GM21381 (cell line): Measurements from ENCODE around the gene PTPRN2.
"Not testable (repeated sequence)": the region's sequence is repeated elsewhere in the genome, so short reads cannot be mapped to it uniquely, and the experiment has no call there.

Source experiments
- ATAC-seq: cut with Tn5 transposase; IDR thresholded peaks from one replicate; pipeline ENCODE4 v1.9.1; 2021; ENCODE audit warnings: mild to moderate bottlenecking, moderate library complexity; ENCODE audit not compliant: unreplicated experiment

Gene PTPRN2

DNA sequence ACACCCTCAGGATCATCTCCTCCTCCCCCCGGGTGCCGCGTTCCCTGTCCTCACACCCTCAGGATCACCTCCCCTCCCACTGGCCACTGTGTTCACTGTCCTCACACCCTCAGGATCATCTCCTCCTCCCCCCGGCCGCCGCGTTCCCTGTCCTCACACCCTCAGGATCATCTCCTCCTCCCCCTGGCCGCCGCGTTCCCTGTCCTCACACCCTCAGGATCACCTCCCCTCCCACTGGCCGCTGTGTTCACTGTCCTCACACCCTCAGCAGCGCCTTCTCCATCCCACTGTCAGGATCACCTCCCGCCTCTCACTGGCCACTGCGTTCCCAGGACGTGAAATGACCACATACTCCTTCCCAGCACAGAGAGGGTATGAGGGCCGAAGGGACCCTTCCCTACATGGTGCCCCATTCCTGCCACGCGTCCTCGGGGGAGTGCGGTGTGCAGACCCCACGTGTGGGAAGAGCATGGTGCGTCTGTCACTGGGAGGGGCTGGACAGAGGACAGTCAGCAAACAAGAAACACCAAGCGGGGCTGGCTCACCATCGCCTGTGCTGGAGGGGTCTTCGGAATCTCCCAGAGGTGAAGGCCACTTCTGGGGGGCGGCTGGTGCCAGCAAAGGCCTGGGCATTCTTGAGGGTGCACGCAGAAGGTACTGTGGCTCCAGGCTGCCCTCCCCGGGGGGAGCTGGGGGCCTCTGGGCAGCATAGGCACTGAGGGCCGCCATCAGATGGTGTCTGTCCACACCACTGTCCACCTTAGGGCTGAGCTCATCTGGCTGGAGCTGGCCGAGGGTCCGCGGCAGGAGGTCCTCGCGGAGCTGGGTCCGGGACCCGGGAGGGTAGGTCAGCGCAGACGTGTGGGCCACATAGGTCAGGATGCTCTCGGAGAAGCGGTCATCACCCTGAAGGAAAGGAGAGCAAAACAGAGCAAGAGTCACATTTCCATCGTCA is 421.0 kb downstream of the PTPRN2 start:
- ATAC-seq = no peak

- ATAC-seq = no peak
These were observed 421.9 kb downstream of the PTPRN2 start for GRCh38 chr7:158165711-158166110.

DNA sequence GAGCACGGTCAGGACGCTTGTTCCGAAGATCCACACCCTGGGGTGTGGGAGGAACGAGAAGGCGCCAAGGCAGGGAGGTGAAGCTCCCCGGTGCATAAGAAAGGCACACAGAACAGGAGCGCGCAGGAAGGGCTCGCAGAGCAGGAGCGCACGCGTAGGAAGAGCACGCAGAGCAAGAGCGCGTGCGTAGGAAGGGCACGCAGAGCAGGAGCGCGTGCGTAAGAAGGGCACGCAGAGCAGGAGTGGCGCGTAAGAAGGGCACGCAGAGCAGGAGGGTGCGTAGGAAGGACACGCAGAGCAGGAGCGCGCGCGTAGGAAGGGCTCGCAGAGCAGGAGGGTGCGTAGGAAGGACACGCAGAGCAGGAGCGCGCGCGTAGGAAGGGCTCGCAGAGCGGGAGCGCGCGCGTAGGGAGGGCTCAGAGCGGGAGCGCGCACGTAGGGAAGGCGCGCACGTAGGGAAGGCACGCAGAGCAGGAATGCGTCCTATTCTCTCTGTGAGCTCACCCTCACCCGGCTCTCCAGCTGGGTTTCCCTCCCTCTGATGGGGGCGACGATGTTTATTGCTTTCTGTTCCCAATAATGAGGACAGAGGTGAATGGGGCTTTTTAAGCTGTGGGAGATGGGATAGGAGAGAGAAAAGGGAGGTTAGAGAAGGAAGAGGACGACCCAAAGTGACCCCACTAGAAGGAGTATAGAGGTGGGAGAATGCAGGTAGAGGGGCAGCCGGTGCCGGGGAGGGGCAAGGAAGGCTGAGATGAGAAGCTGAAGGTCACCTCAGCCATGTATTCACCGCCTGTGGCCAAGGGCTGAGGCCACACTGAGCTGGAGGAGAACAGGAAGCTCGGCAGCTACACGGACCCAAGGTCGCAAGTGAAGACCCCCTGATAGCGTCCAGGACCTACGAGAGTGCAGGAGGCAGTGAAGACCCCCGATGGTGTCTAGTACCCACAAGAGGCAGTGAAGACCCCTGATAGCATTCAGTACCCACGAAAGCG is 423.2 kb downstream of the PTPRN2 start:
- ATAC-seq = no peak

GRCh38 chr7:158161194-158161593 is 426.4 kb downstream of the PTPRN2 start:
- ATAC-seq = no peak

DNA sequence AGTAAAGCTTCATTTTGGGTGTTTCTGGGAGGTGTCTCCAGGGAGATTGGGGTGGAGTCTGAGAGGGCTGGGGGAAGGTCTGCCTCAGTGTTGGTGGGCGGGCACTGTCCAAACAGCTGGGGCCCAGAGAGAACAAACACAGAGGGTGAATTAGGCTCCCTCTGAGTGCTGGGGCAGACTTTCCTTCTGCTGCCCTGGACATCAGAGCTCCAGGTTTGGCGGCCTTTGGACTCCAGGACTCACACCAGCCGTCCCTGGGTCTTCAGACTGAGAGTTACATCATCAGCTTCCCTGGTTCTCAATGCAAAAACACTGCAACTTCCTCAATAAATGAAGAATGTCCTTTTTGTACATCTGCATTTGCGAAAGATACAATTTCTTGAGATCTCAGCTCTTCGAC is 427.4 kb downstream of the PTPRN2 start:
- no peak for ATAC-seq

GRCh38 chr7:158157460-158157859 is 430.2 kb downstream of the PTPRN2 start:
- ATAC-seq = no peak

- ATAC-seq = not testable (repeated sequence)
These were observed 436.4 kb downstream of the PTPRN2 start for GRCh38 chr7:158151273-158151672.

DNA sequence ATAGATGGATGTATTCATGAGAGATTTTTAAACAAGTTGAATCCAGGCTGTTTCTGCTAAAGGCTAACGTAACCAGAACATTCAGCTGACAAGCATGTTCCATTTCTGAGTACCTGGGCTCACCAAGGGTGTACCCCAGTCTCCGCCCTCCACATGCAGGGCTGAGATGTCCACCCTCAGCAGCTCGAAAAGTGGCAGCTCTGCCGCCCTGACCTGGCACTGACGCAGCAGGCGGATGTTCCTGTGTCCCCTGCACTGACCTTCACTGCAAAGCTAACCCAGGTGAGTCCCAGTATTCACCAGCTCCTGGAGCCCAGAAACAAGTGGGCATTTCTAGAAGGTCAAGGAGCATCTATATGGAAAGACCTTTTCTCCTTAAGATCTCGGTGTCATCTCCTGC is 437.4 kb downstream of the PTPRN2 start:
- no peak for ATAC-seq

DNA sequence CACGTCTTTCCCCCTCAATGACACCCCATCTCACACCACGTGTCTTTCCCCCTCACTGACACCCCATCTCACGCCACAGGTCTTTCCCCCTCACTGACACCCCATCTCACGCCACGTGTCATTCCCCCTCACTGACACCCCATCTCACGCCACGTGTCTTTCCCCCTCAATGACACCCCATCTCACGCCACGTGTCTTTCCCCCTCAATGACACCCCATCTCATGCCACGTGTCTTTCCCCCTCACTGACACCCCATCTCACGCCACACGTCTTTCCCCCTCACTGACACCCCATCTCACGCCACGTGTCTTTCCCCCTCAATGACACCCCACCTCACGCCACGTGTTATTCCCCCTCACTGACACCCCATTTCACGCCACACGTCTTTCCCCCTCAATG is 440.2 kb downstream of the PTPRN2 start:
- not testable (repeated sequence) for ATAC-seq

GRCh38 chr7:158145370-158145769 is 442.3 kb downstream of the PTPRN2 start:
- no peak for ATAC-seq

GRCh38 chr7:158143196-158144120 is 444.2 kb downstream of the PTPRN2 start:
- no peak for ATAC-seq

GRCh38 chr7:158142657-158143056 is 445.0 kb downstream of the PTPRN2 start:
- no peak for ATAC-seq

GRCh38 chr7:158141806-158142518 is 445.7 kb downstream of the PTPRN2 start:
- no peak for ATAC-seq

GRCh38 chr7:158141221-158141582 is 446.4 kb downstream of the PTPRN2 start:
- no peak for ATAC-seq

DNA sequence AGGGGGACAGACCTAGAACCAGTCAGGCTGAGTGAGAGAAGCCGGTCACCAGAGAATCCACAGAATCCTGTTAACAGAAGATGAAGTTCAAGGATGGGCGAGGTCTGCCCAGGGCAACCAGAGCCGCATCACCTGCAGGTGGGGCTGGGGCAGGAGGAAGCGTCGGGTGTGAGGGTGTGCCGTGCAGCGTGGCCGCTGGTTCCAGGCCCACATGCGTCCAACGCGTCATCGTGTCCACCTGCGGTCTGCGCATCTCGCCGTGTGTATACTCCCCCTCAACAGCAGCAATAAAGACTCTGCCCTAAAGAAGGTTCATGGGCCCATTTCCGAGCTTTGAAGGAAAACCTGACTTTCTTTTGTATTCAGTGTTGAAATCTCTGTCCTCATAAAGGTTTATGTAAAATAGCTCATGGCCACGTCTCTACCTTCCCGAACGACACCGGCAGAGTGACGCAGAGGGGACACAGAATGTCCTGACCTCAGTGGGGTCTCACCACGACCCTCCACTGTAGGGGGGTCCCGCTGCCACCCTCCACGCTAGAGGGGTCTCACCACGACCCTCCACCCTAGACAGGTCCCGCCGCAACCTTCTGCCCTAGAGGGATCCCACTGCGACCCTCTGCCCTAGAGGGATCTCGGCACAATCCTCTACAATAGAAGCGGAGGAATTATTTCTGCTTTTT is 446.9 kb downstream of the PTPRN2 start:
- ATAC-seq = no peak

DNA sequence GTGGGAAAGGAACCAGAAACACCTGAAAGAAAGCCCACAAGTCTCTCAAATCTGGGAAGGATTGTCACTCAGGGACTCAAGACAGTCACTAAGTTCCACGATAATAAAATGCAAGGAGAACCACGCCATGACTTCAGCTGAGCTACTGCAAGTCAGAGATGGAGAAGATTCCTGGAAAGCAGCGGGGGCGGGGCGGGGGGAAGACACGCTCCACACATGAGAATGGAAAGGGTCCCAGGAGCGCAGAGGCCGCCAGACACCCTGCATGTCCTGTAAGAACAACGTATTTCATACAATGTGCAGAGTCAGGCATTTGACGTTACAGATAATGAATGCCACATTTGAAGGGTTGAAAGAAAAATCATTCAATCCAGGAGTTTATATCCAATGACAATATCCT is 448.1 kb downstream of the PTPRN2 start:
- ATAC-seq = no peak

DNA sequence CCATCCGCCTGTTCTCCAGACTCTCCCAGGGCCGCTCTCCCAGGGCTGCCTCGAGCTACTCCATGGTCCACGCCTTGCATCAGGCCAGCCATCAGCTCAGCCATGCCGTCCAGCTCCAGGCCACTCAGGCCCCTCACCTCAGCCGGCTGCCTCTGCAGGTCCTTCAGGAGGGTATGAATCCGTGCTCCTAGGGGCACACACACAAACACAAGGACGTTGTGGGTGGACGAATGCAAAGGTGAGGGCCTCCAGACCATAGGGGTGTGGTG is 449.4 kb downstream of the PTPRN2 start:
- ATAC-seq = no peak

DNA sequence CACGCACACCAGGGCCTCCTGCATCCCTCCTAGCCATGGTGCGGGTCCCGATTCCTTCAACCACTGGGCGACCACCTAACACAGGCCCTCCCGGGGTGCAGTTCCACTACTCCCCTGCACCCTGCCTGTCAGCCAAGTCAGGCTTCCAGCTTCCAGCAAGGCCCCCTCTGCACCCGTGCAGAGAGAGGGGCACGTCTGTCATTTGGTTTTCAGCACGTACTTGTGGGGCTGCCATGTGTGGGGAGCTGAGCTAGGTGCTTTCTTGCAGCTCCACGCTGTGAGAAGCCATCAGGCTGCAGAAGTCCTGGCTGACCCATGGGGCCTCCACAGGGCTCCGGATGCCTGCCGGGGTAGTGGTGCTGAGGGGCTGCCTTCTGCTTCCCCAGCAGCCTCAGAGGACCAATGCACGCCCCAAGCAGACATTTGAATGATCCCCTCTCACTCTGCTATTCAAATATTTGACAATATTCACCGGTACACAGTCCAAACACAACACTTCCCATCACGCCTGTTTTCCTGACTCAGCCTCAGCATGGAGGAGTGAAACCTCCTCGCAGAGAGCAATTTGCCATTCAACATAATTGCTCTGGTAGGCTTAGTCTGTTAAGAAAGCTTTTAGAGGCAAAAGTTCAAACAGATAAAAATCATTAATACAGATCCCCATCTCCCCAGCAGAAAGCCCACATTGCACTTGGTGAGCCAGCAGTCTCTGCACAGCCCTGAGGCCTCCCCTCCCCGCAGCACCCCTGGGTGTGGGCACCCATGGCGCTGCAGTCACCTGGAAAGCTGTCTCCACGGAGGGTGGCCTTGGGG is 449.9 kb downstream of the PTPRN2 start:
- ATAC-seq = no peak

DNA sequence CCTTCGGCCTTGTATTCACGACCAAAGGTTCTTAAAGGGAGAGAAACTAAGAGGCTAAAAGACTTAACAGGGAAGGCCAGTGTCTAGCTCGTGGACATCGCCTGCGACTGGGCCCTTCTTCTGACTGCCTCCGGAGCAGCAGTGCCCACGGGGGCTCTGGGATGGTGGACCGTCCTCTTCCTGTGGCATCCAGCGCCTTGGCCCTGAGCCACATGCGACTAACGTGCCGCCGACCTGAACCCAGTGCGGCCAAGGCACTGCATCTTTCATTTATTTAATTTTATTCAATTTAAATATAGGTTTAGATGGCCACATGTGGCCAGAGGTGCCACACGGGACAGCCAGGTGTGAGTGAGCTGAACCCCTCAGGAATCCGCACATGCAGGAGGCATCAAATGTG is 451.7 kb downstream of the PTPRN2 start:
- no peak for ATAC-seq
